Karpas-422 (cell line): ENCODE data around the gene CEBPE. TPM values are rescaled to one million over a fixed set of nuclear protein-coding genes. Genes with fewer than 3 reads are reported as not detected.

Source experiments
- DNase-seq: peaks from one replicate; pipeline ENCODE4 v3.0.0-alpha.2; 2015
- H2AFZ ChIP-seq: fragments of 200-600 bp; sonication (generic); 2 replicates; pipeline ENCODE4 v1.6.1; 2014; ENCODE audit warnings: antibody characterized with exemption, low read length, mixed read lengths
- H3K27ac ChIP-seq: fragments of 200-600 bp; sonication (generic); 2 replicates; pipeline ENCODE4 v1.5.1; 2014; ENCODE audit warnings: mild to moderate bottlenecking, low read length, moderate library complexity
- H3K27me3 ChIP-seq: fragments of 200-600 bp; sonication (generic); 2 replicates; pipeline ENCODE4 v1.6.1; 2014; ENCODE audit warnings: low read length, mixed read lengths
- H3K36me3 ChIP-seq: fragments of 200-600 bp; sonication (generic); 2 replicates; pipeline ENCODE4 v1.6.1; 2014; ENCODE audit warnings: low read length, mixed read lengths; ENCODE audit not compliant: insufficient read depth
- H3K4me1 ChIP-seq: fragments of 200-600 bp; sonication (generic); 2 replicates; pipeline ENCODE4 v1.6.1; 2014; ENCODE audit warnings: mild to moderate bottlenecking, low read length, mixed read lengths
- H3K4me2 ChIP-seq: fragments of 200-600 bp; sonication (generic); 2 replicates; pipeline ENCODE4 v1.6.1; 2014; ENCODE audit warnings: low read length, low read depth, mild to moderate bottlenecking; ENCODE audit not compliant: poor library complexity, severe bottlenecking
- H3K4me3 ChIP-seq: fragments of 200-600 bp; sonication (generic); 2 replicates; pipeline ENCODE4 v1.5.1; 2014; ENCODE audit warnings: mild to moderate bottlenecking, antibody characterized with exemption, low read length, mixed read lengths
- H3K79me2 ChIP-seq: fragments of 200-600 bp; sonication (generic); 2 replicates; pipeline ENCODE4 v1.6.1; 2014; ENCODE audit warnings: mild to moderate bottlenecking, low read length, mixed read lengths
- H3K9ac ChIP-seq: fragments of 200-600 bp; sonication (generic); 2 replicates; pipeline ENCODE4 v1.6.0; 2014; ENCODE audit warnings: low read length
- H3K9me2 ChIP-seq: fragments of 200-600 bp; sonication (generic), shearing (Covaris generic); replicated peaks from 2 replicates; pipeline ENCODE4 v1.6.0; 2014; ENCODE audit warnings: mild to moderate bottlenecking, low read length, moderate library complexity; ENCODE audit not compliant: insufficient read depth
- H3K9me3 ChIP-seq: fragments of 300-700, 200-600 bp; sonication (generic); 2 replicates; pipeline ENCODE4 v1.6.1; 2014; ENCODE audit warnings: low read length, mixed read lengths
- H4K20me1 ChIP-seq: fragments of 200-600 bp; sonication (generic); 2 replicates; pipeline ENCODE4 v1.6.1; 2014; ENCODE audit warnings: mild to moderate bottlenecking, antibody characterized with exemption, low read length, low read depth; ENCODE audit not compliant: insufficient read depth
- small RNA-seq: library from RNA; depleted of rRNA; stranded (forward); fragments of <200 nt; gene quantifications from one replicate; pipeline ENCODE3, GENCODE V24; 2014
- total RNA-seq: library from RNA; depleted of rRNA; stranded (reverse); fragments of >200 nt; shearing (Covaris generic); gene quantifications from 2 replicates; pipeline ENCODE4 v1.2.3, GENCODE V29; 2014; ENCODE audit warnings: low replicate concordance; rRNA removed

CEBPE gene
- total RNA-seq, 1 experiment from 2014 or later = not detected

DNA sequence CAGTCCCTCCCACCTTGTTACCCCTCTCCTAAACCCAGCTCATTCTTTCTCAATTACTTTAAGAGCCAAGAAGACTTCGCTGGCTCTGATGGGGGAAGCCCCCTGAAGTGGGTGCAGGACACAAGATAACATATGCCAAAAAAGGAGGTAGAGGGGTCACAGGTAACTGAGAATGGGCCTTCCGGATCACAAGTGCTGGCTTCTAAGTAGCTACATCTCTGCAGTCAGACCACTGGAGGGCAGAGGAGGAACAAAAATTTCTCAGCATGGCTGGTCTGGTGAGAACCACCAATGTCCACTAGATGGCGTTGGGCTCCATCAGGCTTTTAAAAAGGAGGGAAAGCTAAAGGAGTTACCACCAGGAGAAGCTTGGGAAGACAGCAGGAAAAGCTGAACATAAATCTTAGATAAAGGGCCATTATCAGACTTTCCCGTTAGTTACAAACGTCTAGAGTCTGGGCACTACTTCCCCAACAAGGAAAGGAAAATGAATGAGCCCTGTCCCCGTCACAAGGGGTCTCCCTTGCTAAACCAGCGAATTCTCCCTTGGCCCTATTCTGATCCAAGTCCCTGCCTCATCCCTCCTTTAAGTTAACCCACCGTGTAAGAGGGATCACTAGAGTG is 50.2 kb downstream of the CEBPE start:
- peak; percentile 95 for DNase-seq
- Histone ChIP-seq H3K27ac (no peak overlapping the region), H3K4me3 (peak overlapping the region; percentile 41; the same call in 1 of the 2 replicates), H3K9me2 (no peaks in the 10 kb centered on the region), H3K9me3 (no peaks in the 10 kb centered on the region), H3K36me3 (peaks cover 37% of the 10 kb centered on the region), H3K27me3 (no peaks in the 10 kb centered on the region), H3K4me2 (peak overlapping the region; percentile 43), H3K9ac (peak overlapping the region; percentile 53; the same call in 1 of the 2 replicates), H4K20me1 (peaks cover 17% of the 10 kb centered on the region), H2AFZ (no peak overlapping the region), H3K4me1 (peaks cover 31% of the 10 kb centered on the region), H3K79me2 (peaks cover 50% of the 10 kb centered on the region)

GRCh38 chr14:23067847-23068788 is 50.9 kb downstream of the CEBPE start:
- H3K27me3 ChIP-seq = no peaks in the 10 kb centered on the region
- H3K9ac ChIP-seq = 0 out of 2 replicates have a peak overlapping the region, but pooled peaks have one; percentile 10
- peaks cover 45% of the 10 kb centered on the region for H3K36me3 ChIP-seq
- peaks cover 31% of the 10 kb centered on the region for H3K4me1 ChIP-seq
- DNase-seq = no peak
- H3K27ac ChIP-seq = no peak overlapping the region
- peaks cover 50% of the 10 kb centered on the region for H3K79me2 ChIP-seq
- H4K20me1 ChIP-seq = peaks cover 17% of the 10 kb centered on the region
- H2AFZ ChIP-seq = no peak overlapping the region
- no peak overlapping the region for H3K4me3 ChIP-seq
- H3K4me2 ChIP-seq = peak overlapping the region; percentile 43
- no peaks in the 10 kb centered on the region for H3K9me2 ChIP-seq
- H3K9me3 ChIP-seq = no peaks in the 10 kb centered on the region

Small RNA genes lying within 50 kb of the gene (small RNA-seq; reads per million reads assigned to genes)
- gene RNU6-1138P = not detected

Other genes starting within 250 kb of the CEBPE start
- gene LRP10, start 247.5 kb downstream of the CEBPE start, total RNA-seq = 34.3 and 43.1 TPM in 2 replicates
- gene REM2, start 236.0 kb downstream of the CEBPE start, total RNA-seq = 0.51 TPM in 1 of 2 replicates, not detected in the other
- gene RBM23, start 200.1 kb downstream of the CEBPE start, total RNA-seq = 67.7 and 79.1 TPM in 2 replicates
- gene PRMT5, start 189.9 kb downstream of the CEBPE start, total RNA-seq = 116 and 152 TPM in 2 replicates
- 45.9 and 52.4 TPM in 2 replicates for gene HAUS4, start 162.2 kb downstream of the CEBPE start, total RNA-seq
- not detected in 2 replicates for gene AJUBA, start 136.7 kb downstream of the CEBPE start, total RNA-seq
- 21.6 and 43.2 TPM in 2 replicates for gene C14orf93, start 109.1 kb downstream of the CEBPE start, total RNA-seq
- 65.4 and 67.1 TPM in 2 replicates for gene PSMB5, start 84.4 kb downstream of the CEBPE start, total RNA-seq
- gene PSMB11, start 77.0 kb downstream of the CEBPE start, total RNA-seq = not detected in 2 replicates
- 0.34 and 1.0 TPM in 2 replicates for gene CDH24, start 61.7 kb downstream of the CEBPE start, total RNA-seq
- gene ACIN1, start 24.1 kb downstream of the CEBPE start, total RNA-seq = 125 and 159 TPM in 2 replicates
- 52.6 and 69.3 TPM in 2 replicates for gene C14orf119, start 23.8 kb downstream of the CEBPE start, total RNA-seq
- not detected in 2 replicates for gene CIROP, start 14.3 kb downstream of the CEBPE start, total RNA-seq
- gene SLC7A8, start 64.4 kb upstream of the CEBPE start, total RNA-seq = 0.79 TPM in 1 of 2 replicates, not detected in the other
- gene RNF212B, start 118.7 kb upstream of the CEBPE start, total RNA-seq = not detected in 2 replicates
- gene HOMEZ, start 166.9 kb upstream of the CEBPE start, total RNA-seq = 9.3 and 12.7 TPM in 2 replicates
- gene PPP1R3E, start 183.6 kb upstream of the CEBPE start, total RNA-seq = 48.3 and 70.4 TPM in 2 replicates
- 15.1 and 18.3 TPM in 2 replicates for gene BCL2L2, start 187.6 kb upstream of the CEBPE start, total RNA-seq
- gene PABPN1, start 202.2 kb upstream of the CEBPE start, total RNA-seq = 126 and 195 TPM in 2 replicates
- not detected in 2 replicates for gene SLC22A17, start 233.6 kb upstream of the CEBPE start, total RNA-seq
- not detected in 2 replicates for gene EFS, start 245.9 kb upstream of the CEBPE start, total RNA-seq